NCI-H1417 treated with DMSO at 0.1 percent for 48 hours (cell line): ENCODE measurements around the gene RNFT2.
"Not testable (repeated sequence)": the region's sequence is repeated elsewhere in the genome, so short reads cannot be mapped to it uniquely, and the experiment has no call there.

Experiments
- DNase-seq: peaks from one replicate; lab custom pipeline; 2025; lab: John Stamatoyannopoulos, UW

The RNFT2 gene

GRCh38 chr12:116744766-116745165, 6.7 kb downstream of the RNFT2 start:
- no peak for DNase-seq

- DNase-seq = no peak
These were observed 7.4 kb downstream of the RNFT2 start for GRCh38 chr12:116745554-116745953.

GRCh38 chr12:116749884-116750283, 11.8 kb downstream of the RNFT2 start:
- no peak for DNase-seq

GRCh38 chr12:116750298-116750697, 12.2 kb downstream of the RNFT2 start:
- no peak for DNase-seq

GRCh38 chr12:116754097-116754496, 16.0 kb downstream of the RNFT2 start:
- not testable (repeated sequence) for DNase-seq

- not testable (repeated sequence) for DNase-seq
These were observed 16.7 kb downstream of the RNFT2 start for GRCh38 chr12:116754783-116755182.

- DNase-seq = no peak
These were observed 21.9 kb downstream of the RNFT2 start for GRCh38 chr12:116759783-116760621.

- no peak for DNase-seq
These were observed 22.5 kb downstream of the RNFT2 start for GRCh38 chr12:116760622-116761020.

- DNase-seq = no peak
These were observed 23.4 kb downstream of the RNFT2 start for GRCh38 chr12:116761499-116761898.

GRCh38 chr12:116765271-116765670, 27.2 kb downstream of the RNFT2 start:
- DNase-seq = no peak

- no peak for DNase-seq
These were observed 28.2 kb downstream of the RNFT2 start for GRCh38 chr12:116766285-116766684.

- DNase-seq = no peak
These were observed 28.6 kb downstream of the RNFT2 start for GRCh38 chr12:116766746-116767145.

GRCh38 chr12:116771651-116772050, 33.5 kb downstream of the RNFT2 start:
- no peak for DNase-seq

GRCh38 chr12:116773276-116773731, 35.2 kb downstream of the RNFT2 start:
- no peak for DNase-seq

GRCh38 chr12:116774020-116774419, 35.9 kb downstream of the RNFT2 start:
- DNase-seq = no peak

GRCh38 chr12:116777245-116777644, 39.1 kb downstream of the RNFT2 start:
- DNase-seq = no peak

GRCh38 chr12:116779597-116779996, 41.5 kb downstream of the RNFT2 start:
- no peak for DNase-seq

GRCh38 chr12:116780942-116781341, 42.8 kb downstream of the RNFT2 start:
- DNase-seq = no peak

- no peak for DNase-seq
These were observed 45.6 kb downstream of the RNFT2 start for GRCh38 chr12:116783525-116784237.

- no peak for DNase-seq
These were observed 46.1 kb downstream of the RNFT2 start for GRCh38 chr12:116784238-116784612.

GRCh38 chr12:116789562-116789961, 51.4 kb downstream of the RNFT2 start:
- not testable (repeated sequence) for DNase-seq

GRCh38 chr12:116790066-116790465, 52.0 kb downstream of the RNFT2 start:
- DNase-seq = no peak

GRCh38 chr12:116792403-116792802, 54.3 kb downstream of the RNFT2 start:
- no peak for DNase-seq
